ENCODE measurements around the gene SLC35E1. TPM values are rescaled to one million over a fixed set of nuclear protein-coding genes. Genes with fewer than 3 reads are reported as not detected.

The SLC35E1 gene
- polyA plus RNA-seq, 1 of the 3 experiments (the other 2 are of a cell fraction) = 23.5 TPM

DNA sequence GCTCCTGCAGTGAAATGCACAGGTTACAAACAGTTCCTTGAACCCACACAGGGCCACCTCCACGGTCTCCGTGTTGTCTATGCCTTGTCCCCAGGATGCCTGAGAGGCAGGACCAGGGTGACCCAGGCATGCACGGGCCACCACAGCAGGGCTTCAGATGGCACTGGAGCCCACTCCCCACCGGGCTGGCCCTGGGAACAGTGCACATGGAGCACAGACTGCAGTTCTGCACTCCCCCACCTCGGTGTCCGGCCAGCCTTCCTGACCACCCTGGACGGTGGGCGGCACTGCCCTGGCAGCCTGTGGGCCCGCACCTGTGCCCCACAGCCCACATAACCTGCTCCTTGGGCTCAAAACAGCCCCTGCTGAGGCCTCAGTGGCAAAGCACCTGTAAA lies 14.3 kb upstream of the SLC35E1 start:
- H3K27me3 ChIP-seq (ENCODE audit: insufficient read depth) = no peaks in the 10 kb centered on the region
- no peaks in the 10 kb centered on the region for H3K9me3 ChIP-seq
- DNase-seq = no peak
- H4K20me1 ChIP-seq (ENCODE audit: insufficient read depth) = peaks cover 97% of the 10 kb centered on the region
- H3K4me2 ChIP-seq = 0 out of 2 replicates have a peak overlapping the region, but pooled peaks have one; percentile 7
- H3F3A ChIP-seq (replicated peaks; ENCODE audit: insufficient read depth) = peaks cover 8% of the 10 kb centered on the region
- H3K9ac ChIP-seq = no peak overlapping the region
- H3K4me1 ChIP-seq (ENCODE audit: control insufficient read depth in 1 of 2, insufficient read depth in 2 of 2, low read depth in 1 of 2, low read length in 1 of 2) = peaks cover 50 to 85% of the 10 kb centered on the region in 2 experiments
- H3K4me3 ChIP-seq (ENCODE audit: low read depth in 2 of 2, low read length in 1 of 2) = no peak overlapping the region
- H3K27ac ChIP-seq (ENCODE audit: low read depth in 2 of 2, low read length in 1 of 2) = no peak overlapping the region; a peak in 1 of 4 replicates
- no CpG with 5 or more reads among the region's 9 CpGs for WGBS (ENCODE audit: low lambda C conversion rate)
- ChIA-PET CTCF (no interaction called here), POLR2A (interaction anchor here (1.9 kb wide), 1 partner anchor 14 kb away, joined by 10 read pairs; the partner anchor contains the start of gene SLC35E1)
- H2AFZ ChIP-seq (ENCODE audit: low read depth) = no peak overlapping the region
- H3K36me3 ChIP-seq (replicated peaks in 1 of 2; ENCODE audit: control insufficient read depth in 1 of 2, insufficient read depth in 2 of 2, low read length in 1 of 2) = no peaks in the 10 kb centered on the region
- no peak for TF ChIP-seq RXRA (IDR thresholded peaks at IDR 0.05; ENCODE audit: borderline replicate concordance, low read depth)
- TF ChIP-seq CHD2 (IDR thresholded peaks at IDR 0.05; ENCODE audit: low read length, partially characterized antibody) = no peak
- TF ChIP-seq IRF3 (IDR thresholded peaks at IDR 0.05; ENCODE audit: low read depth, low read length) = no peak
- TF ChIP-seq MXI1 (IDR thresholded peaks at IDR 0.05; ENCODE audit: low read depth, low read length) = no peak
- no peak for TF ChIP-seq POLR2AphosphoS5 (IDR thresholded peaks at IDR 0.05; ENCODE audit: low read depth, low read length)
- TF ChIP-seq FOSL2 (IDR thresholded peaks at IDR 0.05; ENCODE audit: borderline replicate concordance, low read depth) = no peak
- no peak for TF ChIP-seq EZH2phosphoT487 (IDR thresholded peaks at IDR 0.05; ENCODE audit: borderline replicate concordance, low read depth)
- TF ChIP-seq SIN3A (IDR thresholded peaks at IDR 0.05; ENCODE audit: borderline replicate concordance, low read depth, low read length) = no peak
- TF ChIP-seq GATA2 (CRISPR knock-in tag; IDR thresholded peaks at IDR 0.05) = no peak
- no peak for TF ChIP-seq PBX3 (IDR thresholded peaks at IDR 0.05)
- TF ChIP-seq FOXJ3 (CRISPR knock-in tag; IDR thresholded peaks at IDR 0.05) = no peak
- no peak for TF ChIP-seq EP300 (IDR thresholded peaks at IDR 0.05; ENCODE audit: borderline replicate concordance in 1 of 2, low read depth in 1 of 2, low read length in 1 of 2)
- no peak for TF ChIP-seq YY1 (IDR thresholded peaks at IDR 0.05; ENCODE audit: low read depth)
- H3K79me2 ChIP-seq (ENCODE audit: insufficient read depth) = peaks cover 99% of the 10 kb centered on the region
- H3K9me2 ChIP-seq = no peaks in the 10 kb centered on the region

DNA sequence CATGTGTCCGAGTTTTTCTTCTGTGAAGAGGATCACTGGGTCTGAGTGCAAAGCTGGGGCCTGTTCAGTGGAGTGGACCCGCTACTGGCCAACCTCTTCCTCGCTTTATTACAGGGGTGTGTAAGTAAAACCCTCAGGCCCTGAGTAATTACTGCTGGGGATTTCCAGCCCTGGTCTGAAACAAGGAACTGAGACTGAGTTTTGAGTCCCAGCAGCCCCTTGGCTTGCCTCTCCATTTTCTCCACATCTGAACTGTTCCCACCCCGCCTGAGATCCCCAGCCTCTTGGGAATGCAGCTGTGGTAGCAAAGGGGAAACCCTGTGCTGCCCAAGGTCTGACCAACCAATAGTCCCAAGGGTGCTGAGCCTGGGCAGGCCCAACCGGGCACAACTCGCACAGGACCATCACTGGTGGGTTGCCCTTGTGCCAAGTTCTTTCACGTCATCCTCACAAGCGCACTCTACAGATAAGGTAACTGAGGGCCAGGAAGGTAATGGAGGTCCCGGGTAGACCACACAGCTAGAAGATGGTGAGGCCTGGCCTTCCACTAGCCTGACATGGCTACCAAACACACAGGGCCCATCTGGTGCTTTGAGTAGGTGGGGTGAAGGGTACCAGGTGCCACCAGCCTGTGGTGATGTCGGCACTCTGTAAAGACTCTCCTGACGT lies 13.7 kb upstream of the SLC35E1 start:
- ChIA-PET CTCF (no interaction called here), POLR2A (no interaction called here)
- TF ChIP-seq PBX3 (IDR thresholded peaks at IDR 0.05) (no peak), TCF12 (IDR thresholded peaks at IDR 0.05) (no peak), POLR2AphosphoS5 (IDR thresholded peaks at IDR 0.05; ENCODE audit: low read depth, low read length) (no peak), RFX5 (IDR thresholded peaks at IDR 0.05; ENCODE audit: low read length) (no peak), SMC3 (IDR thresholded peaks at IDR 0.05; ENCODE audit: low read depth, low read length) (no peak), RAD21 (IDR thresholded peaks at IDR 0.05; ENCODE audit: low read length) (no peak), FOXJ3 (CRISPR knock-in tag; IDR thresholded peaks at IDR 0.05) (no peak), GABPA (IDR thresholded peaks at IDR 0.05; ENCODE audit: low read depth) (no peak), CHD2 (IDR thresholded peaks at IDR 0.05; ENCODE audit: low read length, partially characterized antibody) (no peak), YY1 (IDR thresholded peaks at IDR 0.05; ENCODE audit: low read depth) (no peak), NFIC (IDR thresholded peaks at IDR 0.05; ENCODE audit: borderline replicate concordance) (no peak), TEAD4 (IDR thresholded peaks at IDR 0.05; ENCODE audit: borderline replicate concordance, insufficient read depth) (no peak)
- TF ChIP-seq, protein P1, sequence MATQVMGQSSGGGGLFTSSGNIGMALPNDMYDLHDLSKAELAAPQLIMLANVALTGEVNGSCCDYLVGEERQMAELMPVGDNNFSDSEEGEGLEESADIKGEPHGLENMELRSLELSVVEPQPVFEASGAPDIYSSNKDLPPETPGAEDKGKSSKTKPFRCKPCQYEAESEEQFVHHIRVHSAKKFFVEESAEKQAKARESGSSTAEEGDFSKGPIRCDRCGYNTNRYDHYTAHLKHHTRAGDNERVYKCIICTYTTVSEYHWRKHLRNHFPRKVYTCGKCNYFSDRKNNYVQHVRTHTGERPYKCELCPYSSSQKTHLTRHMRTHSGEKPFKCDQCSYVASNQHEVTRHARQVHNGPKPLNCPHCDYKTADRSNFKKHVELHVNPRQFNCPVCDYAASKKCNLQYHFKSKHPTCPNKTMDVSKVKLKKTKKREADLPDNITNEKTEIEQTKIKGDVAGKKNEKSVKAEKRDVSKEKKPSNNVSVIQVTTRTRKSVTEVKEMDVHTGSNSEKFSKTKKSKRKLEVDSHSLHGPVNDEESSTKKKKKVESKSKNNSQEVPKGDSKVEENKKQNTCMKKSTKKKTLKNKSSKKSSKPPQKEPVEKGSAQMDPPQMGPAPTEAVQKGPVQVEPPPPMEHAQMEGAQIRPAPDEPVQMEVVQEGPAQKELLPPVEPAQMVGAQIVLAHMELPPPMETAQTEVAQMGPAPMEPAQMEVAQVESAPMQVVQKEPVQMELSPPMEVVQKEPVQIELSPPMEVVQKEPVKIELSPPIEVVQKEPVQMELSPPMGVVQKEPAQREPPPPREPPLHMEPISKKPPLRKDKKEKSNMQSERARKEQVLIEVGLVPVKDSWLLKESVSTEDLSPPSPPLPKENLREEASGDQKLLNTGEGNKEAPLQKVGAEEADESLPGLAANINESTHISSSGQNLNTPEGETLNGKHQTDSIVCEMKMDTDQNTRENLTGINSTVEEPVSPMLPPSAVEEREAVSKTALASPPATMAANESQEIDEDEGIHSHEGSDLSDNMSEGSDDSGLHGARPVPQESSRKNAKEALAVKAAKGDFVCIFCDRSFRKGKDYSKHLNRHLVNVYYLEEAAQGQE (IDR thresholded peaks at IDR 0.05; ENCODE audit: low read depth, low read length) = no peak
- Histone ChIP-seq H3K79me2 (ENCODE audit: insufficient read depth) (peaks cover 99% of the 10 kb centered on the region), H3K9me3 (no peaks in the 10 kb centered on the region), H3K4me2 (no peak overlapping the region), H3F3A (replicated peaks; ENCODE audit: insufficient read depth) (peaks cover 8% of the 10 kb centered on the region), H3K27ac (ENCODE audit: low read depth in 2 of 2, low read length in 1 of 2) (no peak overlapping the region; a peak in 2 of 4 replicates), H3K36me3 (replicated peaks in 1 of 2; ENCODE audit: control insufficient read depth in 1 of 2, insufficient read depth in 2 of 2, low read length in 1 of 2) (no peaks in the 10 kb centered on the region), H4K20me1 (ENCODE audit: insufficient read depth) (peaks cover 97% of the 10 kb centered on the region), H3K9me2 (no peaks in the 10 kb centered on the region), H3K9ac (no peak overlapping the region), H2AFZ (ENCODE audit: low read depth) (no peak overlapping the region), H3K27me3 (ENCODE audit: insufficient read depth) (no peaks in the 10 kb centered on the region), H3K4me3 (ENCODE audit: low read depth in 2 of 2, low read length in 1 of 2) (no peak overlapping the region), H3K4me1 (ENCODE audit: control insufficient read depth in 1 of 2, insufficient read depth in 2 of 2, low read depth in 1 of 2, low read length in 1 of 2) (peaks cover 50 to 90% of the 10 kb centered on the region in 2 experiments)
- DNase-seq = no peak
- WGBS (ENCODE audit: low lambda C conversion rate) = 95% methylated on average over 9 of the region's 11 CpGs
